Transverse colon (tissue), 4 donors: ENCODE measurements around the gene ZNF524.

Source experiments
- POLR2A ChIP-seq: fragments of 450-650 bp; IDR thresholded peaks from one replicate; pipeline ENCODE4 v1.6.1; 2016; ENCODE audit warnings: antibody characterized with exemption, mild to moderate bottlenecking, moderate library complexity
- POLR2AphosphoS5 ChIP-seq, 3 donors: sonication (generic); formaldehyde crosslinking; IDR thresholded peaks; one replicate each; pipeline ENCODE4 v1.6.1; 2016; ENCODE audit warnings: antibody characterized with exemption in 3 of 3
- TF ChIP-seq, protein P1 (sequence below), 5 experiments: fragments of 200-600 bp in 3 of 5; fragments of 450-650 bp in 2 of 5; sonication (generic) in 3 of 5; IDR thresholded peaks; 1 replicate in 2 of 5; 2 replicates in 3 of 5; pipeline ENCODE4 v1.5.1; 2016 to 2017; ENCODE audit warnings: antibody characterized with exemption in 5 of 5, inconsistent platforms in 3 of 5, mild to moderate bottlenecking in 2 of 5, moderate library complexity in 1 of 5

GRCh38 chr19:55559684-55560083 is 40.4 kb upstream of the ZNF524 start:
- TF ChIP-seq, protein P1, sequence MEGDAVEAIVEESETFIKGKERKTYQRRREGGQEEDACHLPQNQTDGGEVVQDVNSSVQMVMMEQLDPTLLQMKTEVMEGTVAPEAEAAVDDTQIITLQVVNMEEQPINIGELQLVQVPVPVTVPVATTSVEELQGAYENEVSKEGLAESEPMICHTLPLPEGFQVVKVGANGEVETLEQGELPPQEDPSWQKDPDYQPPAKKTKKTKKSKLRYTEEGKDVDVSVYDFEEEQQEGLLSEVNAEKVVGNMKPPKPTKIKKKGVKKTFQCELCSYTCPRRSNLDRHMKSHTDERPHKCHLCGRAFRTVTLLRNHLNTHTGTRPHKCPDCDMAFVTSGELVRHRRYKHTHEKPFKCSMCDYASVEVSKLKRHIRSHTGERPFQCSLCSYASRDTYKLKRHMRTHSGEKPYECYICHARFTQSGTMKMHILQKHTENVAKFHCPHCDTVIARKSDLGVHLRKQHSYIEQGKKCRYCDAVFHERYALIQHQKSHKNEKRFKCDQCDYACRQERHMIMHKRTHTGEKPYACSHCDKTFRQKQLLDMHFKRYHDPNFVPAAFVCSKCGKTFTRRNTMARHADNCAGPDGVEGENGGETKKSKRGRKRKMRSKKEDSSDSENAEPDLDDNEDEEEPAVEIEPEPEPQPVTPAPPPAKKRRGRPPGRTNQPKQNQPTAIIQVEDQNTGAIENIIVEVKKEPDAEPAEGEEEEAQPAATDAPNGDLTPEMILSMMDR (IDR thresholded peaks at IDR 0.05): no peak
- TF ChIP-seq POLR2AphosphoS5 (IDR thresholded peaks at IDR 0.05) (no peak), POLR2A (no peak)
